NT2/D1 (cell line): ENCODE data around the gene WDR45B.
"Not testable (repeated sequence)": the region's sequence is repeated elsewhere in the genome, so short reads cannot be mapped to it uniquely, and the experiment has no call there.

ENCODE experiments used
- DNase-seq: peaks from one replicate; pipeline ENCODE4 v3.0.0-alpha.2; 2011; ENCODE audit warnings: low read depth, low spot score
- H3K27me3 ChIP-seq: 2 replicates; pipeline ENCODE4 v1.6.0; 2011; ENCODE audit warnings: mild to moderate bottlenecking; ENCODE audit not compliant: insufficient read length, insufficient read depth
- H3K36me3 ChIP-seq: 2 replicates; pipeline ENCODE4 v1.6.1; 2011; ENCODE audit warnings: mild to moderate bottlenecking, low read length, mixed read lengths; ENCODE audit not compliant: insufficient read depth, insufficient read length
- H3K4me1 ChIP-seq: 2 replicates; pipeline ENCODE4 v1.5.1; 2011; ENCODE audit not compliant: insufficient read depth, insufficient read length
- H3K4me3 ChIP-seq: 2 replicates; pipeline ENCODE4 v1.5.1; 2011; ENCODE audit warnings: low read depth; ENCODE audit not compliant: insufficient read length
- H3K9ac ChIP-seq: 2 replicates; pipeline ENCODE4 v1.6.0; 2011; ENCODE audit warnings: low read depth; ENCODE audit not compliant: insufficient read length
- H3K9me3 ChIP-seq: 2 replicates; pipeline ENCODE4 v1.5.1; 2011; ENCODE audit warnings: mild to moderate bottlenecking, low read length; ENCODE audit not compliant: insufficient read depth
- SUZ12 ChIP-seq: IDR thresholded peaks from 2 replicates; pipeline ENCODE4 v1.6.1; 2011; ENCODE audit not compliant: insufficient read length, insufficient read depth; ENCODE audit errors: extremely low read depth
- YY1 ChIP-seq: IDR thresholded peaks from 2 replicates; pipeline ENCODE4 v1.6.1; 2011; ENCODE audit not compliant: insufficient read length, insufficient read depth
- ZNF274 ChIP-seq: IDR thresholded peaks from 2 replicates; pipeline ENCODE4 v1.6.1; 2011; ENCODE audit warnings: mild to moderate bottlenecking, low read depth, low read length

The WDR45B gene

GRCh38 chr17:82589851-82590180 is 58.4 kb downstream of the WDR45B start:
- Histone ChIP-seq H3K4me1 (peaks cover 7% of the 10 kb centered on the region), H3K4me3 (no peak overlapping the region), H3K9me3 (no peaks in the 10 kb centered on the region), H3K9ac (no peak overlapping the region), H3K36me3 (peaks cover 71% of the 10 kb centered on the region), H3K27me3 (no peaks in the 10 kb centered on the region)
- no peak for TF ChIP-seq YY1
- no peak for TF ChIP-seq SUZ12
- TF ChIP-seq ZNF274 = no peak
- no peak for DNase-seq

- TF ChIP-seq ZNF274 (no peak), YY1 (no peak), SUZ12 (no peak)
- Histone ChIP-seq H3K9me3 (no peaks in the 10 kb centered on the region), H3K4me1 (peaks cover 3% of the 10 kb centered on the region), H3K9ac (no peak overlapping the region), H3K36me3 (peaks cover 72% of the 10 kb centered on the region), H3K27me3 (no peaks in the 10 kb centered on the region), H3K4me3 (no peak overlapping the region)
- DNase-seq = no peak
Observed at GRCh38 chr17:82588266-82589175, 59.7 kb downstream of the WDR45B start.

GRCh38 chr17:82587234-82588086 is 60.8 kb downstream of the WDR45B start:
- no peak overlapping the region for H3K4me3 ChIP-seq
- TF ChIP-seq YY1 (no peak), ZNF274 (no peak), SUZ12 (no peak)
- no peaks in the 10 kb centered on the region for H3K9me3 ChIP-seq
- peaks cover under 1% of the 10 kb centered on the region for H3K4me1 ChIP-seq
- H3K27me3 ChIP-seq = no peaks in the 10 kb centered on the region
- peaks cover 81% of the 10 kb centered on the region for H3K36me3 ChIP-seq
- no peak overlapping the region for H3K9ac ChIP-seq
- DNase-seq = no peak

GRCh38 chr17:82586576-82587233 is 61.5 kb downstream of the WDR45B start:
- Histone ChIP-seq H3K36me3 (peaks cover 83% of the 10 kb centered on the region), H3K4me1 (peaks cover 5% of the 10 kb centered on the region), H3K4me3 (no peak overlapping the region), H3K27me3 (no peaks in the 10 kb centered on the region), H3K9ac (no peak overlapping the region), H3K9me3 (no peaks in the 10 kb centered on the region)
- no peak for DNase-seq
- TF ChIP-seq SUZ12 (no peak), YY1 (no peak), ZNF274 (no peak)

GRCh38 chr17:82585935-82586575 is 62.2 kb downstream of the WDR45B start:
- not testable (repeated sequence) for H3K27me3 ChIP-seq, H3K4me3 ChIP-seq, H3K4me1 ChIP-seq, H3K9ac ChIP-seq, DNase-seq, H3K9me3 ChIP-seq
- peaks cover 79% of the 10 kb centered on the region for H3K36me3 ChIP-seq

GRCh38 chr17:82583720-82584234 is 64.5 kb downstream of the WDR45B start:
- Histone ChIP-seq H3K4me1 (peaks cover 5% of the 10 kb centered on the region), H3K9ac (no peak overlapping the region), H3K36me3 (peaks cover 67% of the 10 kb centered on the region), H3K4me3 (no peak overlapping the region), H3K27me3 (no peaks in the 10 kb centered on the region), H3K9me3 (no peaks in the 10 kb centered on the region)
- no peak for TF ChIP-seq ZNF274
- TF ChIP-seq YY1 = no peak
- TF ChIP-seq SUZ12 = no peak
- no peak for DNase-seq

GRCh38 chr17:82582709-82583108 is 65.5 kb downstream of the WDR45B start:
- Histone ChIP-seq H3K4me3 (no peak overlapping the region), H3K27me3 (no peaks in the 10 kb centered on the region), H3K36me3 (peaks cover 67% of the 10 kb centered on the region), H3K4me1 (peaks cover 5% of the 10 kb centered on the region), H3K9ac (no peak overlapping the region), H3K9me3 (no peaks in the 10 kb centered on the region)
- no peak for DNase-seq
- no peak for TF ChIP-seq ZNF274
- no peak for TF ChIP-seq SUZ12
- no peak for TF ChIP-seq YY1
